ENCODE data around the gene TECTA.
"Not testable (repeated sequence)": the region's sequence is repeated elsewhere in the genome, so short reads cannot be mapped to it uniquely, and the experiment has no call there.

TECTA gene

GRCh38 chr11:121099885-121100284, 1.2 kb upstream of the TECTA start:
- no peaks in the 10 kb centered on the region for H3K36me3 Mint-ChIP-seq (ENCODE audit: insufficient read depth)
- ATAC-seq (replicated peaks; ENCODE audit: extremely low read depth, poor library complexity, severe bottlenecking) = no peak
- no peak overlapping the region for H3K4me3 Mint-ChIP-seq
- H3K27ac Mint-ChIP-seq (ENCODE audit: low read depth) = no peak overlapping the region
- no peaks in the 10 kb centered on the region for H3K27me3 Mint-ChIP-seq
- no peaks in the 10 kb centered on the region for H3K9me3 Mint-ChIP-seq
- no peaks in the 10 kb centered on the region for H3K4me1 Mint-ChIP-seq
- no peak for DNase-seq (ENCODE audit: low spot score in 2 of 2)

DNA sequence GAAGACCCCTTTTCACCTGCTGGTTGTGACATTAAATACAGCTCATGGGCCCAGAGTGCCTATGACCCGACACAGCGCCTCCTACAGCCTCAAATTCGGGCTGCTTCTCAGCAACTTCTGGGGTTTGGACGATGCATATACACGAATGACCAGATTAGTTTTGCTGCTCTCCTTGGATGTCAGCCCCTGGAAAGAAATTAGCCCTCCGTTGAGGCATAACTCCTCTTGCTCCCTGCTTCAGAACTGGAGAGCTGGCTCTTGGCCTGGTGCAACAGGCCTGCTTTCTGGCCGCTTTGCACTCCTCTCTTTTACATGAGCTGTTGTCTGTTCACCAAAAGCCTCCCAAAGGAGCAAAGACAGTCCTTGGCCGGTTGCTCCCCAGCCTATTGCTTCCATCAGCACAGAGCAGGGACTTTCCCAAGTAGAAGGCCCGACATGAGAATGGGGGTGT, 3.3 kb downstream of the TECTA start:
- ATAC-seq (replicated peaks; ENCODE audit: extremely low read depth, poor library complexity, severe bottlenecking) = no peak
- Mint-ChIP-seq H3K4me1 (no peaks in the 10 kb centered on the region), H3K27me3 (no peaks in the 10 kb centered on the region), H3K27ac (ENCODE audit: low read depth) (no peak overlapping the region), H3K9me3 (no peaks in the 10 kb centered on the region), H3K4me3 (no peak overlapping the region), H3K36me3 (ENCODE audit: insufficient read depth) (no peaks in the 10 kb centered on the region)
- DNase-seq (ENCODE audit: low spot score in 2 of 2) = no peak

DNA sequence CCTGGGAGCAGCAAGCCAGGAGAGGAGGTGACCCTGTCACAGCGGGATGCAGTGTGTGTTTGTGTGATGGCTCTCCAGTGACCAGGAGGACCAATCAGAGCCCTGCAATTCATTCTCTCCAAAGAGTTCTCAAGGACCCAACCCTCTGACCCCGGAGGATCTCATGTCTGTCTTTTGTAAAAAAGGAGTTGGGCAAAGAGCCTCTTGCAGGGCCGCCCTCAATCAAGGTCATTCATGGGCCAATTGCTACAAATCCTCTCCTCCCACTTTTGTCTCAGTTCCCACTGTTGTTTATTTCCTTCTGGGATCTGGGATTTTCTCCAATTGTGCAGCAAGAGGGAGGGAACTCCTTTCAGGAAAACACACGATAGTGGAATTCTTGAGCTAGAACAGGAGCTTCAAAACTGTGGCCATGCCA, 4.0 kb downstream of the TECTA start:
- Mint-ChIP-seq H3K9me3 (no peaks in the 10 kb centered on the region), H3K27me3 (no peaks in the 10 kb centered on the region), H3K36me3 (ENCODE audit: insufficient read depth) (no peaks in the 10 kb centered on the region), H3K4me1 (no peaks in the 10 kb centered on the region), H3K27ac (ENCODE audit: low read depth) (no peak overlapping the region), H3K4me3 (no peak overlapping the region)
- ATAC-seq (replicated peaks; ENCODE audit: extremely low read depth, poor library complexity, severe bottlenecking) = no peak
- no peak for DNase-seq (ENCODE audit: low spot score in 2 of 2)

DNA sequence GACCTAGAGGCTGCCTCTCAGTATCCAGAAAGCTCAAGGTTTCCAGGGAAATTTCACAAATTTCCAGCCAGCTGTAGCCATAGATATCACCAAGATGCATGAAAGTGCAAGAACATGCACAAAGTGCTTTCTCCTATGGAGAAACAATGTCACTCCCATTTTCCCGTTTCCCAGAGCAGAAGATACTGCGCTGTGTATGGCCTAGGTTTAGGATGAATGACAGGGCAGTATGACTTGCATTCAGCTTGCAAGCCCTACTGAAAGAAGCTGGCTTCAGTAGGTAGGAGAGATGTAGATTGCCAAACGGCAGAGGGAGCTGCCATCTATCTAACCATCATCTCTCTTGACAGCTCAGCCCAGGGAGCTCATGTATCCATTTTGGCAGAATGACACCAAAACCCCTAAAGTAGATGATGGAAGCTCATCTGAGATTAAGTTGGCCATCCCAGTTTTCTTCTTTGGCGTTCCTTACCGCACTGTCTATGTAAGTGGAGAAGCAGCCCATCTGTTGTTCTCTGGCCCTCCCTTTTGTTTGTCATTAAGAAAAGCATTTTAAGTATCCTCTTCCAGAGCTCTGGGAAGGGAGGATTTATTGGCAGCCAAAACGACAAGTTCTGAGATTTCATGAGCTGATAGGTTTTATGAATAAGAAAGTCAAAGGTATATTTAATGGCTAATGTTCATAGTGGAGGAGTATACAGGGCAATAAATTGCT, 4.6 kb downstream of the TECTA start:
- H3K4me1 Mint-ChIP-seq = no peaks in the 10 kb centered on the region
- ATAC-seq (replicated peaks; ENCODE audit: extremely low read depth, poor library complexity, severe bottlenecking) (no peak), DNase-seq (ENCODE audit: low spot score in 2 of 2) (no peak)
- H3K27me3 Mint-ChIP-seq = peaks cover under 1% of the 10 kb centered on the region
- H3K27ac Mint-ChIP-seq (ENCODE audit: low read depth) = no peak overlapping the region
- H3K4me3 Mint-ChIP-seq = no peak overlapping the region
- no peaks in the 10 kb centered on the region for H3K9me3 Mint-ChIP-seq
- H3K36me3 Mint-ChIP-seq (ENCODE audit: insufficient read depth) = no peaks in the 10 kb centered on the region

GRCh38 chr11:121106812-121107211, 5.8 kb downstream of the TECTA start:
- Mint-ChIP-seq H3K27ac (ENCODE audit: low read depth) (no peak overlapping the region), H3K27me3 (peaks cover 12% of the 10 kb centered on the region), H3K9me3 (no peaks in the 10 kb centered on the region), H3K4me3 (no peak overlapping the region), H3K36me3 (ENCODE audit: insufficient read depth) (no peaks in the 10 kb centered on the region), H3K4me1 (no peaks in the 10 kb centered on the region)
- ATAC-seq (replicated peaks; ENCODE audit: extremely low read depth, poor library complexity, severe bottlenecking) (no peak), DNase-seq (ENCODE audit: low spot score in 2 of 2) (no peak)

- Mint-ChIP-seq H3K36me3 (ENCODE audit: insufficient read depth) (no peaks in the 10 kb centered on the region), H3K27ac (ENCODE audit: low read depth) (no peak overlapping the region), H3K27me3 (peaks cover 28% of the 10 kb centered on the region), H3K4me1 (no peaks in the 10 kb centered on the region), H3K9me3 (no peaks in the 10 kb centered on the region), H3K4me3 (no peak overlapping the region)
- DNase-seq (ENCODE audit: low spot score in 2 of 2) = no peak
- no peak for ATAC-seq (replicated peaks; ENCODE audit: extremely low read depth, poor library complexity, severe bottlenecking)
Observed at GRCh38 chr11:121108413-121108812, 7.4 kb downstream of the TECTA start.

GRCh38 chr11:121109471-121109870, 8.4 kb downstream of the TECTA start:
- Mint-ChIP-seq H3K36me3 (ENCODE audit: insufficient read depth) (no peaks in the 10 kb centered on the region), H3K27me3 (peaks cover 38% of the 10 kb centered on the region), H3K4me1 (no peaks in the 10 kb centered on the region), H3K27ac (ENCODE audit: low read depth) (no peak overlapping the region), H3K4me3 (no peak overlapping the region), H3K9me3 (no peaks in the 10 kb centered on the region)
- ATAC-seq (replicated peaks; ENCODE audit: extremely low read depth, poor library complexity, severe bottlenecking) = no peak
- DNase-seq (ENCODE audit: low spot score in 2 of 2) = no peak

GRCh38 chr11:121109916-121110586, 9.0 kb downstream of the TECTA start:
- ATAC-seq (replicated peaks; ENCODE audit: extremely low read depth, poor library complexity, severe bottlenecking) = no peak
- no peak for DNase-seq (ENCODE audit: low spot score in 2 of 2)
- Mint-ChIP-seq H3K9me3 (no peaks in the 10 kb centered on the region), H3K4me1 (no peaks in the 10 kb centered on the region), H3K27ac (ENCODE audit: low read depth) (no peak overlapping the region), H3K4me3 (no peak overlapping the region), H3K27me3 (peaks cover 39% of the 10 kb centered on the region), H3K36me3 (ENCODE audit: insufficient read depth) (no peaks in the 10 kb centered on the region)

DNA sequence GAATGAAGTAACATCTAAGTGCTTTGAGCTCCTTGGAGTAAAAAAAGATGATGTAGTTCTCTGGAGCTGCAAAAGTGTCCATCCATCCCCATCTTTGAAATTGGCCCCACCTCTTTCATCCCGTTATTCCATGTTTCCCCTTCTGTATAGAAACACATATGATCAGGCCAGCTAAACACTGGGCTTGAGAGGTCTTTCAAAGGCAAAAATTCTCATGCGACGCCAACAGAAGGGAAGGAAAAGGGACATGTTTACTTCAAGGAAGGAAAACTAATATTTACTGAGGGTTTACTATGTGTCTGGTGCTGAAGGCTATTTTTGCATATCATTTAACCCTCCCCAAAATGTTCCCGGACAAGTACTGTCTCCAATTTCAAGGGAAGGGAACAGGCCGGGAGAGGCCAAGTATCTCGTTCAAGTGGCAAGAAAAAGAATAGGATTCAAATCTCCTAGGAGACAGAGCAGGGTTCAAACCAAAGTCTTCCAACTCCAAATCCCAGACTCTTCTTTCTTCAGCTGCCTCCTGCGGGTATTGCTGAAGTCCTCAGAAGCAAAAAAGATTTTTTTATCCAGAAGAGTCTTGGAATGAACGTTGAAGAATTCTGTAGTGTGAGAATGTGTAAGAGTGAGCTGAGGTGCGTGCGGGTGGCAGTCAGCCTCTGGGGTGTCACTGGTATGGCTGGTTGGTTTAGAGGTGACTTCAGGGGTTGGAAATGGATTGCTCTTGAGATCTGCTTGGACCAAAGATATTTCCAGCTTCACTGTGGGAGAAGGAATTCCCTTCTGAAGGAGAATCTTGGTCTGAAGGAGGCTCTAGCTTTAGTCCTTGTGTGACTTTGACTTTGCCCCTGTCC, 10.1 kb downstream of the TECTA start:
- no peaks in the 10 kb centered on the region for H3K4me1 Mint-ChIP-seq
- H3K9me3 Mint-ChIP-seq = no peaks in the 10 kb centered on the region
- DNase-seq (ENCODE audit: low spot score in 2 of 2) (no peak), ATAC-seq (replicated peaks; ENCODE audit: extremely low read depth, poor library complexity, severe bottlenecking) (no peak)
- peaks cover 50% of the 10 kb centered on the region for H3K27me3 Mint-ChIP-seq
- no peak overlapping the region for H3K4me3 Mint-ChIP-seq
- no peaks in the 10 kb centered on the region for H3K36me3 Mint-ChIP-seq (ENCODE audit: insufficient read depth)
- no peak overlapping the region for H3K27ac Mint-ChIP-seq (ENCODE audit: low read depth)

GRCh38 chr11:121112498-121113455, 11.7 kb downstream of the TECTA start:
- Mint-ChIP-seq H3K9me3 (no peaks in the 10 kb centered on the region), H3K27ac (ENCODE audit: low read depth) (no peak overlapping the region), H3K36me3 (ENCODE audit: insufficient read depth) (no peaks in the 10 kb centered on the region), H3K4me1 (no peaks in the 10 kb centered on the region), H3K27me3 (peaks cover 52% of the 10 kb centered on the region), H3K4me3 (no peak overlapping the region)
- no peak for DNase-seq (ENCODE audit: low spot score in 2 of 2)
- ATAC-seq (replicated peaks; ENCODE audit: extremely low read depth, poor library complexity, severe bottlenecking) = no peak

DNA sequence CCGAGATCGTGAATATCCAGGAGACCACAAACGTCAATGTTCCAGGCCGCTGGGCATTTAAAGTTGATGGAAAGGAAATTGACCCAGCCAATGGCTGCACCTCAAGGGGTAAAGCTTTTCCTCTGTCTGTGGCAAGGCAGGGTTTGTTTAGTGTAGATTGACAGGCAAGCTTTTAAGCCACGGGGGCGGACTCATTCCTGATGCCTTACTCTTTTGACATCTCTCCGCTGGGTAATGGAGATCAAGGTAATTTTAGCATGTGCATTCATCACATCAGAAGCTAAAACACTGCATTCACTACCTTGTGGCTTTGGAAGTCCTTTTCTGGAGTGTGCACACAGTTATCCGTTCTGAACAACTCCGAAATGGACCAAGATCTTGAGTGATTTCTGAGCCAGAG, 12.6 kb downstream of the TECTA start:
- no peak for DNase-seq (ENCODE audit: low spot score in 2 of 2)
- Mint-ChIP-seq H3K4me1 (no peaks in the 10 kb centered on the region), H3K9me3 (no peaks in the 10 kb centered on the region), H3K27me3 (peaks cover 52% of the 10 kb centered on the region), H3K27ac (ENCODE audit: low read depth) (no peak overlapping the region), H3K4me3 (no peak overlapping the region), H3K36me3 (ENCODE audit: insufficient read depth) (no peaks in the 10 kb centered on the region)
- ATAC-seq (replicated peaks; ENCODE audit: extremely low read depth, poor library complexity, severe bottlenecking) = no peak

DNA sequence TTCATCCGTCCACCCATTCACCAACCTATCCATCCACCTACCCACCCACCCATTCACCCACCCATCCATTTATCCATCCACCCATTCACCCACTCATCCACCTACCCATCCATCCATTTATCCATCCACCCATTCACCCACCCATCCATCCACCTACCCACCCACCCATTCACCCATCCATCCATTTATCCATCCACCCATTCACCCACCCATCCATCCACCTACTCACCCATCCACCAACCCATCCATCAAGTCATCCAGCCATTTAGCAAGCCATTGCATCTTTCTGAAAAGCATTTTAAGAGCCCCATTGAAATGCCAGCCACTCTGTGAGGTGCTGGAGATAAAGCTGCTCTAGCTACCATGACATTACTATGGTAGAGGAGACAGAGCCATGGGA, 14.0 kb downstream of the TECTA start:
- H3K4me1 Mint-ChIP-seq; DNase-seq (ENCODE audit: low spot score in 2 of 2); H3K36me3 Mint-ChIP-seq (ENCODE audit: insufficient read depth); H3K9me3 Mint-ChIP-seq; H3K4me3 Mint-ChIP-seq; H3K27ac Mint-ChIP-seq (ENCODE audit: low read depth); ATAC-seq (replicated peaks; ENCODE audit: extremely low read depth, poor library complexity, severe bottlenecking): not testable (repeated sequence)
- peaks cover 52% of the 10 kb centered on the region for H3K27me3 Mint-ChIP-seq
